Measurements from ENCODE around the gene CALCOCO1. TPM values are rescaled to one million over a fixed set of nuclear protein-coding genes. Genes with fewer than 3 reads are reported as not detected.

Gene CALCOCO1
- total and polyA plus RNA-seq, 9 of the 15 experiments (the other 6 are each of a cell fraction or from before 2014, with no cell fraction given), result 1.9 to 31.8 (median 11.0) TPM

DNA sequence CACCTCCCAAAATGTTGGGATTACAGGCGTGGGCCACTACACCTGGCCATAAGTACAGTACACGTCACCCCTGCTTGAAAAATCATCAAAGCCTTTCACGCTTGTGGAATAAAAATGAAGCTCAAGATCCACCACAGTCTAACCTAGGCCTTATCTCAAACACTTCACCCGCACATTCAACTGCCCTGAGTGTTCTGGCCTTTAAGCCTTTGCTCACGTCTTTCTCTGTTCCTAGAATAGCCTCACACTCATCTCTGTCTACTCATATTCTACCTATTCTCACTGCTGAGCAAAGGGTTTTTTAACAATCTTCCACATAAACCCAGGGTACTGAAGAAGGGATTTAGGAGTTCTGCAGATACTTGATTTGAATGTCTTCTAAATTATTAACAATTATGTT is 9.9 kb downstream of the CALCOCO1 start (continued):
- TF ChIP-seq, protein P1, sequence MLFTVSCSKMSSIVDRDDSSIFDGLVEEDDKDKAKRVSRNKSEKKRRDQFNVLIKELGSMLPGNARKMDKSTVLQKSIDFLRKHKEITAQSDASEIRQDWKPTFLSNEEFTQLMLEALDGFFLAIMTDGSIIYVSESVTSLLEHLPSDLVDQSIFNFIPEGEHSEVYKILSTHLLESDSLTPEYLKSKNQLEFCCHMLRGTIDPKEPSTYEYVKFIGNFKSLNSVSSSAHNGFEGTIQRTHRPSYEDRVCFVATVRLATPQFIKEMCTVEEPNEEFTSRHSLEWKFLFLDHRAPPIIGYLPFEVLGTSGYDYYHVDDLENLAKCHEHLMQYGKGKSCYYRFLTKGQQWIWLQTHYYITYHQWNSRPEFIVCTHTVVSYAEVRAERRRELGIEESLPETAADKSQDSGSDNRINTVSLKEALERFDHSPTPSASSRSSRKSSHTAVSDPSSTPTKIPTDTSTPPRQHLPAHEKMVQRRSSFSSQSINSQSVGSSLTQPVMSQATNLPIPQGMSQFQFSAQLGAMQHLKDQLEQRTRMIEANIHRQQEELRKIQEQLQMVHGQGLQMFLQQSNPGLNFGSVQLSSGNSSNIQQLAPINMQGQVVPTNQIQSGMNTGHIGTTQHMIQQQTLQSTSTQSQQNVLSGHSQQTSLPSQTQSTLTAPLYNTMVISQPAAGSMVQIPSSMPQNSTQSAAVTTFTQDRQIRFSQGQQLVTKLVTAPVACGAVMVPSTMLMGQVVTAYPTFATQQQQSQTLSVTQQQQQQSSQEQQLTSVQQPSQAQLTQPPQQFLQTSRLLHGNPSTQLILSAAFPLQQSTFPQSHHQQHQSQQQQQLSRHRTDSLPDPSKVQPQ (CRISPR knock-in tag; IDR thresholded peaks at IDR 0.05; ENCODE audit: borderline replicate concordance), result no peak
- TF ChIP-seq, protein P2, sequence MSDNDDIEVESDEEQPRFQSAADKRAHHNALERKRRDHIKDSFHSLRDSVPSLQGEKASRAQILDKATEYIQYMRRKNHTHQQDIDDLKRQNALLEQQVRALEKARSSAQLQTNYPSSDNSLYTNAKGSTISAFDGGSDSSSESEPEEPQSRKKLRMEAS (CRISPR knock-in tag; IDR thresholded peaks at IDR 0.05), result no peak
- TF ChIP-seq TCF7 (IDR thresholded peaks at IDR 0.05; ENCODE audit: borderline replicate concordance) (no peak), CBX3 (IDR thresholded peaks at IDR 0.05; ENCODE audit: borderline replicate concordance in 1 of 2, low read length in 2 of 2) (no peak)
- TF ChIP-seq, protein P3, sequence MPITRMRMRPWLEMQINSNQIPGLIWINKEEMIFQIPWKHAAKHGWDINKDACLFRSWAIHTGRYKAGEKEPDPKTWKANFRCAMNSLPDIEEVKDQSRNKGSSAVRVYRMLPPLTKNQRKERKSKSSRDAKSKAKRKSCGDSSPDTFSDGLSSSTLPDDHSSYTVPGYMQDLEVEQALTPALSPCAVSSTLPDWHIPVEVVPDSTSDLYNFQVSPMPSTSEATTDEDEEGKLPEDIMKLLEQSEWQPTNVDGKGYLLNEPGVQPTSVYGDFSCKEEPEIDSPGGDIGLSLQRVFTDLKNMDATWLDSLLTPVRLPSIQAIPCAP (CRISPR knock-in tag; IDR thresholded peaks at IDR 0.05; ENCODE audit: borderline replicate concordance), result no peak

DNA sequence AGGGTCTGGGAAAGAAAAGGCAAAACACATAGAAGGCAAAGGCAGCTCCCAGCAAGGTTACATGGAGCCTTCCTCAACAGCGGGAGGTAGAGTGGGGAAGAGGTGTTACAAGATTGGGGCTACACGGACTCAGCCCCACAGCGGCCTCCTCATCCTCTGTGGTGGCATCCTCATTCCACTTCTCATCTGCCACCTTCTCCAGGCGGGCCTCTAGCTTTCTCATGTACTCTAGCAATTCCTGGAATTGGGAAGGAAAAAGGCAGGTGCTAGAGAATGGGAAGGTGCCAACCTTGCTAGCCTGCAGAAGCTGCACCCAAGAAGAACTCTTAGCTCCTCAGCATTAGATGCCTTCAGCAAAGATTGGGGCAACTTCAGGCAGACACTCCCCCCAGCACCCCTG is 13.2 kb downstream of the CALCOCO1 start:
- Histone ChIP-seq H3K9me1 (ENCODE audit: control insufficient read depth, insufficient read depth, low read length) (no peaks in the 10 kb centered on the region), H3K27me3 (ENCODE audit: control insufficient read depth in 2 of 2, insufficient read depth in 2 of 2, low read length in 2 of 2) (peaks cover 15 to 57% of the 10 kb centered on the region in 2 experiments), H4K20me1 (replicated peaks; ENCODE audit: control insufficient read depth, insufficient read depth, low read length) (peaks cover 13% of the 10 kb centered on the region; the same call in 1 of the 2 replicates), H3K9ac (ENCODE audit: insufficient read depth in 1 of 2, low read depth in 2 of 2, low read length in 2 of 2) (no peak overlapping the region), H3K27ac (ENCODE audit: extremely low read depth, low read depth, low read length) (no peak overlapping the region), H3K9me3 (replicated peaks; ENCODE audit: control insufficient read depth, insufficient read depth, low read depth, low read length) (no peaks in the 10 kb centered on the region), H2AFZ (ENCODE audit: low read depth, low read length) (no peak overlapping the region), H3K79me2 (ENCODE audit: control insufficient read depth, insufficient read depth, low read length) (no peaks in the 10 kb centered on the region), H3K4me3 (no peak overlapping the region), H3K4me2 (ENCODE audit: insufficient read depth, low read length) (no peak overlapping the region), H3K36me3 (ENCODE audit: control insufficient read depth, insufficient read depth, low read length) (no peaks in the 10 kb centered on the region), H3K4me1 (replicated peaks in 1 of 2; ENCODE audit: control insufficient read depth in 2 of 2, insufficient read depth in 2 of 2, low read length in 2 of 2) (no peaks in the 10 kb centered on the region)
- intact Hi-C loops (cut with micrococcal nuclease) (no loop called here), in situ Hi-C loops (cut with MboI) (no loop called here)
- FAIRE-seq (no peak), ATAC-seq (no peak), DNase-seq (ENCODE audit: extremely low read depth in 1 of 4, low spot score in 3 of 4) (no peak)
- no TSS peak for BruUV-seq (replicated peaks)
- POLR2A ChIA-PET, result interaction anchor here (0.6 to 1.4 kb wide), 4 partner anchors 11 to 1330 kb away, joined by 3 to 5 read pairs (median 4); partner anchors contain the start of genes CALCOCO1 and CSAD
- TF ChIP-seq, protein P4, sequence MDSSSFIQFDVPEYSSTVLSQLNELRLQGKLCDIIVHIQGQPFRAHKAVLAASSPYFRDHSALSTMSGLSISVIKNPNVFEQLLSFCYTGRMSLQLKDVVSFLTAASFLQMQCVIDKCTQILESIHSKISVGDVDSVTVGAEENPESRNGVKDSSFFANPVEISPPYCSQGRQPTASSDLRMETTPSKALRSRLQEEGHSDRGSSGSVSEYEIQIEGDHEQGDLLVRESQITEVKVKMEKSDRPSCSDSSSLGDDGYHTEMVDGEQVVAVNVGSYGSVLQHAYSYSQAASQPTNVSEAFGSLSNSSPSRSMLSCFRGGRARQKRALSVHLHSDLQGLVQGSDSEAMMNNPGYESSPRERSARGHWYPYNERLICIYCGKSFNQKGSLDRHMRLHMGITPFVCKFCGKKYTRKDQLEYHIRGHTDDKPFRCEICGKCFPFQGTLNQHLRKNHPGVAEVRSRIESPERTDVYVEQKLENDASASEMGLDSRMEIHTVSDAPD (CRISPR knock-in tag; IDR thresholded peaks at IDR 0.05), result no peak
- TF ChIP-seq ZNF263 (CRISPR knock-in tag; IDR thresholded peaks at IDR 0.05; ENCODE audit: borderline replicate concordance) (no peak), SLC30A9 (CRISPR knock-in tag; IDR thresholded peaks at IDR 0.05) (no peak), ADNP (tag; IDR thresholded peaks at IDR 0.05) (no peak), BRD9 (IDR thresholded peaks at IDR 0.05; ENCODE audit: low read depth, partially characterized antibody) (no peak)
- WGBS (ENCODE audit: insufficient coverage, low coverage, missing lambda C conversion rate), result 10% methylated on average over 4 of the region's 4 CpGs
- CTCF ChIA-PET (ENCODE audit: low intra/inter-chr PET ratio), result no interaction called here
